Ovary (tissue), 3 donors: ENCODE data around the gene NTRK3.

ENCODE experiments used
- EP300 ChIP-seq: sonication (generic); formaldehyde crosslinking; IDR thresholded peaks from one replicate; pipeline ENCODE4 v1.6.1; 2017; ENCODE audit warnings: antibody characterized with exemption
- POLR2A ChIP-seq: fragments of 450-650 bp; IDR thresholded peaks from one replicate; pipeline ENCODE4 v1.6.1; 2017; ENCODE audit warnings: antibody characterized with exemption, mild to moderate bottlenecking, moderate library complexity
- TF ChIP-seq, protein P1 (sequence below), 3 donors: fragments of 450-650 bp in 2 of 3; fragments of 200-600 bp in 1 of 3; IDR thresholded peaks; one replicate each; pipeline versions ENCODE4 v1.5.1 to v1.8.0; 2016 to 2022; ENCODE audit warnings: antibody characterized with exemption in 3 of 3, mild to moderate bottlenecking in 1 of 3
- donor health status: DM: no; HTN: no; CAD: no.

DNA sequence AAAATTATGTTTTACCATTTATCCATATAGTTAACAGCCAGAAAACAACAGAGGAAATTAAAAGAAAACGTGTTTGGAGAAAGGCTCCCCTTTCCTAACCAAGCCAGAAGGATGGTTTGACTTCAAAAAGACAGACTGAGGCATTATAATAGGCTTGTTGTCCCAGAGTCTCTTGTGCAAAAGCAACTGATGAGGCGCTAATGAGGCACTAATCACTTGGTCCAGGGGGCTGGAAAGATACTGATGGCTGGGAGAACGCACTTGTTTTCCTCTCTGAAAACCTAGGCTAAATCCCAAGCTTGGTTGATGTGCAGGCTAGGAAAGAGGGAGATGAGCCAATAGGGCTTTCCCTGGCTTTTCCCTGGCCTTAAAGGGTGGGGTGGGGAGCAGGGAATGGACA lies 389.6 kb downstream of the NTRK3 start:
- TF ChIP-seq, protein P1, sequence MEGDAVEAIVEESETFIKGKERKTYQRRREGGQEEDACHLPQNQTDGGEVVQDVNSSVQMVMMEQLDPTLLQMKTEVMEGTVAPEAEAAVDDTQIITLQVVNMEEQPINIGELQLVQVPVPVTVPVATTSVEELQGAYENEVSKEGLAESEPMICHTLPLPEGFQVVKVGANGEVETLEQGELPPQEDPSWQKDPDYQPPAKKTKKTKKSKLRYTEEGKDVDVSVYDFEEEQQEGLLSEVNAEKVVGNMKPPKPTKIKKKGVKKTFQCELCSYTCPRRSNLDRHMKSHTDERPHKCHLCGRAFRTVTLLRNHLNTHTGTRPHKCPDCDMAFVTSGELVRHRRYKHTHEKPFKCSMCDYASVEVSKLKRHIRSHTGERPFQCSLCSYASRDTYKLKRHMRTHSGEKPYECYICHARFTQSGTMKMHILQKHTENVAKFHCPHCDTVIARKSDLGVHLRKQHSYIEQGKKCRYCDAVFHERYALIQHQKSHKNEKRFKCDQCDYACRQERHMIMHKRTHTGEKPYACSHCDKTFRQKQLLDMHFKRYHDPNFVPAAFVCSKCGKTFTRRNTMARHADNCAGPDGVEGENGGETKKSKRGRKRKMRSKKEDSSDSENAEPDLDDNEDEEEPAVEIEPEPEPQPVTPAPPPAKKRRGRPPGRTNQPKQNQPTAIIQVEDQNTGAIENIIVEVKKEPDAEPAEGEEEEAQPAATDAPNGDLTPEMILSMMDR (IDR thresholded peaks at IDR 0.05): no peak
- TF ChIP-seq EP300: no peak
- no peak for TF ChIP-seq POLR2A
